ENCODE data around the gene CTCF.

The CTCF gene

GRCh38 chr16:67549240-67549639, 13.1 kb upstream of the CTCF start:
- DNase-seq: no peak

GRCh38 chr16:67549936-67550335, 12.4 kb upstream of the CTCF start:
- DNase-seq: no peak

- no peak for DNase-seq
Measured at GRCh38 chr16:67551091-67551490, 11.2 kb upstream of the CTCF start.

- no peak for DNase-seq
Measured at GRCh38 chr16:67551972-67552371, 10.4 kb upstream of the CTCF start.

- DNase-seq: no peak
Measured at GRCh38 chr16:67552476-67552875, 9.8 kb upstream of the CTCF start.

- DNase-seq: no peak
Measured at GRCh38 chr16:67555795-67556212, 6.5 kb upstream of the CTCF start.

- DNase-seq: no peak
Measured at GRCh38 chr16:67558859-67559258, 3.5 kb upstream of the CTCF start.

GRCh38 chr16:67560827-67561342, 1.4 kb upstream of the CTCF start:
- no peak for DNase-seq

GRCh38 chr16:67561501-67561823, 864 bp upstream of the CTCF start:
- no peak for DNase-seq

GRCh38 chr16:67561824-67562525, 351 bp upstream of the CTCF start:
- peak; percentile 98 for DNase-seq

GRCh38 chr16:67562918-67563707, 787 bp downstream of the CTCF start:
- DNase-seq: peak; percentile 81

- no peak for DNase-seq
Measured at GRCh38 chr16:67563708-67564468, 1.6 kb downstream of the CTCF start.

GRCh38 chr16:67565470-67566100, 3.3 kb downstream of the CTCF start:
- no peak for DNase-seq

- no peak for DNase-seq
Measured at GRCh38 chr16:67571464-67571863, 9.1 kb downstream of the CTCF start.

GRCh38 chr16:67571981-67572431, 9.7 kb downstream of the CTCF start:
- DNase-seq: no peak

GRCh38 chr16:67579686-67580085, 17.4 kb downstream of the CTCF start:
- no peak for DNase-seq

- DNase-seq: no peak
Measured at GRCh38 chr16:67580202-67580601, 17.9 kb downstream of the CTCF start.

- no peak for DNase-seq
Measured at GRCh38 chr16:67593288-67593687, 31.0 kb downstream of the CTCF start.

GRCh38 chr16:67593701-67594100, 31.4 kb downstream of the CTCF start:
- no peak for DNase-seq

- DNase-seq: no peak
Measured at GRCh38 chr16:67594256-67594915, 32.1 kb downstream of the CTCF start.

GRCh38 chr16:67594956-67595355, 32.6 kb downstream of the CTCF start:
- DNase-seq: no peak

GRCh38 chr16:67598527-67598926, 36.2 kb downstream of the CTCF start:
- no peak for DNase-seq
